Stimulated activated CD4-positive, alpha-beta T cell treated with anti-CD3 and anti-CD28 coated beads, Interleukin-4, amount 100 ng/mL, for 24 hours (primary cell): Measurements from ENCODE around the gene AQP11.
"Not testable (repeated sequence)": the region's sequence is repeated elsewhere in the genome, so short reads cannot be mapped to it uniquely, and the experiment has no call there.

Source experiments
- DNase-seq: peaks from one replicate; pipeline ENCODE4 v3.0.0-alpha.2; 2020

Gene AQP11, protein sequence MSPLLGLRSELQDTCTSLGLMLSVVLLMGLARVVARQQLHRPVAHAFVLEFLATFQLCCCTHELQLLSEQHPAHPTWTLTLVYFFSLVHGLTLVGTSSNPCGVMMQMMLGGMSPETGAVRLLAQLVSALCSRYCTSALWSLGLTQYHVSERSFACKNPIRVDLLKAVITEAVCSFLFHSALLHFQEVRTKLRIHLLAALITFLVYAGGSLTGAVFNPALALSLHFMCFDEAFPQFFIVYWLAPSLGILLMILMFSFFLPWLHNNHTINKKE

DNA sequence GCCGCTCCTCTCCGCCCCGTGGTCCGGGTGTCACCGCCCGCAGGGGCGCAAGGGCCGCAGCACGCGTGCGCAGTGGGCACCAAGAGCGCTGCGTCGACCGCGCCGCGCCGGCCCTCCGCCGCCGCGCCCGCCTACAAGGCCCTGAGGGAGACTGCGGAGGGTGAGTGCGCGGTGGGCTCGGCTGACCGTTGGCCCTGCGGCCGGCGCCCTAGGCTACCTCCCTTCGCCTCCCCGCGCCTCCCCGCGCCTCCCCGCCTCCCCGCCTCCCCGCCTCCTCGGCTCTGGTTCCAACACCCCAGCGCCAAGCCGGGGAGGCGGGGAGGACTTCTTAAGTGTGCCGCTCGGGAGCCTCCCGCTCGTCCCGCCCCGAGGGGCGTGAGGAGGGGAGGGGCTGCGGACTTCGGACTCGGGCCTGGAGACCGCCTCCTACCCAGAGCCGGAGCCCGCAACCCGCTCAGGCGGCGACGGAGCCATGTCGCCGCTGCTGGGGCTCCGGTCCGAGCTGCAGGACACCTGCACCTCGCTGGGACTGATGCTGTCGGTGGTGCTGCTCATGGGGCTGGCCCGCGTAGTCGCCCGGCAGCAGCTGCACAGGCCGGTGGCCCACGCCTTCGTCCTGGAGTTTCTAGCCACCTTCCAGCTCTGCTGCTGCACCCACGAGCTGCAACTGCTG, at the start of gene AQP11:
AQP11 (plus strand) TSS at position 433 of the 673 bp plus-strand sequence; CDS start at position 473, 40 bp downstream.
- peak; percentile 60 for DNase-seq

DNA sequence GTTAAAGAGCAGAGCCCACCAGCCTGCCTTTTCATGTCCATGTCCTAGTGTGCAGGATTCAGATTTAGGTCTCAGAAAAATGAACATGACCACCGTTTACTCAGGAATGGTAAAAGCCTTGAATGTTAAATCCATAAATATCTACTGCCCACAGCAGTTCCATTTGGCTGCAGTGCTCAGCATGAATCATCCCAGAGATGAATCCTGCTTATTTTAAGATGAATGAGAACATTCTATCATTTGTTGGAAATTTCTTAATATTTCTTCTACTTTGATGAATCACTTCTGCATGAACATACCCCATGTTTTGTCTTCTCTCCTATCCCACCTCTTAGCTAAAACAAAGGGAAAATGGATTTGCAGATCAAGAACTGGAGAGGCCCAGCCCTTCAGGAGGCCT, 47.5 kb upstream of the AQP11 start:
- DNase-seq, result no peak

DNA sequence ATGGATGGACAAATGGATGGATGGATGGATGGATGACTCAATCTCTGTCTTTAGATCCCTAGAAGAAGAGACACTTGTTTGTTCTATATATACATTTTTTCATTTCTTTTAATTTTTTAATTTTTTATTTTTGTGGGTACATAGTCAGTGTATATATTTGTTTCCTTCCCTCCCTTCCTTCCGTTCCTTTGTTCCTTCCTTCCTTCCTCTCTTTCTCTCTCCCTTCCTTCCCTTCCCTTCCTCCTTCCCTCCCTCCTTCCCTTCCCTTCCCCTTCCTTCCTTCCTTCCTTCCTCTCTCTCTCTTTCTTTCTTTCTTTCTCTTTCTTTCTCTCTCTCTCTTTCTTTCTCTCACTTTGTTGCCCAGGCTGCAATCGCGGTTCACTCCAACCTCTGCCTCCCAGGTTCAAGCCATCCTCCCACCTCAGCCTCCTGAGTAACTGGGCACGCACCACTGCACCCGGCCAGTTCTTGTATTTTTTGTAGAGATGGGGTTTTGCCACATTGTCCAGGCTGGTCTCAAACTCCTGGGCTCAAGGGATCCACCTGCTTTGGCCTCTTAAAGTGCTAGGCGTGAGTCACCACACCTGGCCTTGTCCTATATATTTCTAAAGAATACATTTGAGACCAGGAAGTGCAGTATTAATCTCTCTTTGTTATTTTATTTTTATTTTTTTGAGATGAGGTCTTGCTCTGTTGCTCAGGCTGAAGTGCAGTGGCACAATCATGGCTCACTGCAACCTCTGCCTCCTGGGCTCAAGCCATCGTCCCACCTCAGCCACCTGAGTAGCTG, 42.5 kb upstream of the AQP11 start:
- no peak for DNase-seq

DNA sequence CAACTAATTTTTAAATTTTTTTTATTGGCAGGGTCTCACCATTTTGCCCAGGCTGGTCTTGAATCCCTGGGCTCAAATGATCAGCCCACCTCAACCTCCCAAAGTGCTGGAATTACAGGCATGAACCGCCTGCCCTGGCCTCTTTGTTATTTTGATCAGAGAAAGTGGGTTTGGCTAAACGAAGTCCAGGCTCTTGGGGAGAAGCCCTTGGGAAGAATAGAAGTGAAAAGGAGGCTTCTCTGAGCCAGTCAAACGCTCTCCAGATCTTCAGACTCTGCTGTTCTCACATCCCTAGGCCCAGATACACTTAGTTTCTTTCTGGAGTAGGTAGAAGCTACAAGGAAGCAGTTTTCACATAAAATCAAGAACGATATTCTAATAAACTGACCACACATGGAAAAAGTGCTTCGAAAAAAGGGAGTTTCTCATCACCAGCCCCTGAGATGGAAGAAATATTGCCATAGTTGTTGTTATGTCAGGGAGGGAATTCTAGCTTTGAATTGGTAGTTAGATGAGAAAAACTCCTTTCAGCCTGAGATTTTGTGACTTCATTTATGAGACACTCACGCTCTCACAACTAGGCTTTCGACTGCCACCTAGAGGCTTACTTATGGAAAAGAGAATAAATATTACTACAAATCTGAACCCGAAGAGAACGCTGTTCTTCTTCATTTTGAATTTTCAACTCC, 41.7 kb upstream of the AQP11 start:
- DNase-seq, result peak; percentile 27

DNA sequence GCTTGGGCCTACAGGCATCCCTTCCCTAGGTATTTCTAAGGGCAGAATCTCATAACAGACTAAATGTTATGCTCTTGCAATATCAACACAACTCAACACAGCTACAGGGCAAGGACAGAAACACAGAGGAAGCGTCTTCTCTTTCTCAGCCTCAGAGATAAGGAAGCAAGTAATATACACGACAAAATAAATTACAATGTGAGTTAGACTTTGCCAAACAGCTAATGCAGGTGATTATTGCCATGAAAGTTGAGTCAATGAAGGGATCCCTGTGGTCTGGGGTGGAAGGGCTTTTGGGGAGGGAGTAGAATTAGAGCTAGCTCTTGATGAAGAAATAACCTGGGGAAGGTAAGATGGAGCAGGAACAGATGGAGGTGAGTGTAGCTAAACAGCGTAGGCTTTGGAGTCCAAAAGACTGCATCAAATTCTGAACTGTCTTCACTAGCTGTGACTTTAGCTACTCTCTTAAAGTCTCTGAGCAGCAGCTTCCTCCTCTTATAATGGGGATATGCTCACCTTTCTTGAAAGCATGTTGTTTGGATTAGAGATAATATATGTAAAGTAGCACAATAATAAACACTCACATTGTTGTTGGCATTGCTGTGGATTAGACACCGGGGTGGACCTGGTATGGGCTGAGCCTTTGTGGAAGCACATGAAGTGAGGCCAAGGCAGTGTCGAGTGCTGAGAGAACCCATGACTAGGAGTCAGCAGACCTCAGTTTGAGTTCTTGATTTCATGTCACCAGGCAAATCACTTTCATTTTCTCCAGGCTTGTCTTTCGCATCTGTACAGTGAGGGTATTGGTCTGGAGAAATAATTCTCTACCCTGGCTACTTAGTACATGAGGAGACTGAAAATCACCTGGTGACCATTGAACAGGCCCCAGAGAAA, 41.0 kb upstream of the AQP11 start:
- no peak for DNase-seq

DNA sequence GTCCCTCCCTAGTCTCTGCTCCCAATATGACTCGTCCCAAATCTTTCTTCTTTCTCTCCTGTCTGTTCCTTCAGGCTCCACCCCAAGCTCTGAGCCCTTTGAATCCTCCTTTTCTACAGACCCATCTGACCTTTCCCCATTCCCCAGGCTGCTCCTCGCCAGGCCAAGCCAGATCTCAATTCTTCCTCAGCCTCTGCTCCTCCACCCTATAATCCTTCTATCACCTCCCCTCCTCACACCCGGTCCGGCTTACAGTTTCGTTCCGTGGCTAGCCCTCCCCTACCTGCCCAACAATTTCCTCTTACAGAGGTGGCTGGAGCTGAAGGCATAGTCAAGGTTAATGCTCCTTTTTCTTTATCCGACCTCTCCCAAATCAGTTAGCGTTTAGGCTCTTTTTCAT, 38.3 kb upstream of the AQP11 start:
- not testable (repeated sequence) for DNase-seq

DNA sequence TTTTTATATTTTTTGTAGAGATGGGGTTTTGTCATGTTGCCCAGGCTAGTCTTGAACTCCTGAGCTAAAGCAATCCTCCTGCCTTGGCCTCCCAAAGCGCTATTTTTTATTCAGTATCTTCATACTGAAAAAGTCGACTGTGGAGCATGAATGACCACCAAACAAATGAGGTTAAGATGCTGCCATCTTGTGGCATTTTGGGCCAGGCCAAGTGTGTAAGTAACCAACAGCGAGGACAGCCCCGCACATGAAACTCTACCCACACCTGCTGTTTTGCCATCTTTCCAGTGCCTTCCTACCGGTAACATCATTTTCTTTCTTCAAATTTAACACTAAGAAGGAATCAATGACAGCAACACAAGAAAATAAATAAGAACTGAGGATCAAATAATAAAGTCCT, 32.2 kb upstream of the AQP11 start:
- DNase-seq, result no peak

DNA sequence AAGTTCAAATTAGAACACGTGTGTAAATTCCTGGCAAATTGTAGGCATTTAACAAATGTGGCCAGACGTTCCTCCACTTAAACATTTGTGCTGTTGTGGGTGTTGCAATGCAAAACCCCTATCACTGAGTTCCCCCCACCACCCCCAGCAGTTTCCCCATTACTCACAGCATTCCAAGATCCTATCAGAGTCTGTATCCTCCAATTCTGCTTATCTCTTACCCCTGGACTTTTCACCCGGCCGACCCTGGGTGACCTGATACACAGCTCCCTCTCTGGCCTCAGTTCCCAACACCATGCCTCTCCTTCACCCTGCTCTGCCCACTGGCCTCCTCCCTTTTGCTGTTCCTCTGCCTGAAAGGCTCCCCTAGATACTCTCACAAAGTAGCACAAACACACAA, 31.4 kb upstream of the AQP11 start:
- DNase-seq, result no peak

DNA sequence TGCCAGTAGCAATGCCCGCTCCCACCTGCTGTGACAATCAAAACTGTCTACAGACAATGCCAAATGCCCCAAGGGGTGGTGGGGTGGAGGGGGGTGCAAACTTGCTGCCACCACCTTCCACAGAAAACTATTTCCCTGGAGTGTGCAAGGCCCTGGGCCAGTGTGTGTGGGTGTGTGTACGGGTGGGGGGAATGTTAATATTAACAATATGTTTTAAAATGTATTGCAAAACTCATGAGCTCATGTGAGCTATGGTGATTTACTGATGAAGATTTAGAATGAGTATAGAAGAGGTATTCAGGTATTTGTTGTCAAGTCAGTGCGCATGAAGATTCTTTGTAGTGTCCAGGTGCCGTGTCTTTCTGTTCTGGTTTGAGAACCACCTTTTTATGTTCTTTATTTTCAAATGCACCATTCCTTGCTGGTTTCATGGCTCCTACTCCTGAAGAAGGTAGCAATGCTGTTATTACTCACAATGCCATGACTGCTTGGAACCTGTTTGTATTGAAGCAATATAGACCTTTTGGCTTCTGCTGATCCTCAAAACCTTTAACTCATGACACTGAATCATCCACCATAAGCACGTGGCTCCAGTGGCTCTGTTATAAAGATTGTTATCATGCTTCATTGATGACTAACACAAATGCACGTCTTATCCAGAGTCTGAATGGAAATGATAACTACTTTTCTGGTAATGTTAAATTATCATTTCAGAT, 29.9 kb upstream of the AQP11 start:
- no peak for DNase-seq

DNA sequence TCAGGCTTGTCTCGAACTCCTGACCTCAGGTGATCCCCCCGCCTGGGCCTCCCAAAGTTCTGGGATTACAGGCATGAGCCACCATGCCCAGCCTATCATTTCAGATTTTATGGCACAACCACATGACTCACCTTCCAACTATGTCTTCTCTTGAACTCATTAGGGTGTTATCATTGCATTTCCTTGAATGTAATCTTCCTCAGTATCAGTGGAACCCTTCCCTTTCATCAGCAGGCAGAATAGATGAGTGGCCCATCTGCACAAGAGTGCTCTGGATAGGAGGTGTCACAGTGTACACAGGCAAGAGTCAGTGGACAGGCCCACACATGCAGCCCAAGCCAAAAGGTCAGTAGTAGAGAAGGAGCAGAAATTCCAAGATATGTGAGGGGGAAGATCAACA, 29.1 kb upstream of the AQP11 start:
- no peak for DNase-seq

DNA sequence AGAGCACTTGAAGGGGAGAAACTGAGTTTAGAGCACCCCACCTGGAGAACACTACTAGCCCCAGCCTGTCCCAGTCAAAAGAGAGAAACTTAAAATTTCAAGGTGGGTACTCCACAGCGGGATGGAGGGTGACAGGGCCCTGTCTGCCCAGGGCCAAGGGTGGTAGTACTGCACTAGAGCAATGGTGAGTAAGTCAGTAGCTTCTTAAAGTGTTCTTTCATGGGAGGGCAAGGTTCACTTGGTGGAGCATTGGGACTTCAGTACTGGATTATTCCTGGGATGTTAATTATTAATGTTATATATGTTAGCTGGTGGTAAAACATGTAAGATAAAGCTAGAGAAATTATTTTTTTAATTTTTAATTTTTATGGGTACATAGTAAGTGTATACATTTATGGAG, 28.5 kb upstream of the AQP11 start:
- no peak for DNase-seq

DNA sequence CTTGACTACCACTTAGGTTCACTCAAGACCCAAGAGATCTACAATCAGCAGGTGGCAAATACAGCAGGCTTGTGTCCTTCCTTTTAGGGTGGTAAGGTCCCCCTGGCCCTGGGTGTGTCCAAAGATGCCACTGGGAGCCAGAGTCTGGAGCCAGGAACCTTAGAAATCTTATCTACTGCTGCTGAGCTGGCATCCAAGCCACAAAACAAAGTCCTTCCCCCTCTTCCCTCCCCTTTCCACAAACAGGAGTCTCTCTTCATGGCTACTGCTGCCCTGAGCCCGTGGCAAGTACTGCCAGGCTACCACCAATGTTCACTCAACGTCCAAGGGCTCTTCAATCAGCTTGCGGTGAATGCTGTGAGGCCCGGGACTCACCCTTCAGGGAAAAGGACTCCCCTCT, 21.4 kb upstream of the AQP11 start:
- no peak for DNase-seq

DNA sequence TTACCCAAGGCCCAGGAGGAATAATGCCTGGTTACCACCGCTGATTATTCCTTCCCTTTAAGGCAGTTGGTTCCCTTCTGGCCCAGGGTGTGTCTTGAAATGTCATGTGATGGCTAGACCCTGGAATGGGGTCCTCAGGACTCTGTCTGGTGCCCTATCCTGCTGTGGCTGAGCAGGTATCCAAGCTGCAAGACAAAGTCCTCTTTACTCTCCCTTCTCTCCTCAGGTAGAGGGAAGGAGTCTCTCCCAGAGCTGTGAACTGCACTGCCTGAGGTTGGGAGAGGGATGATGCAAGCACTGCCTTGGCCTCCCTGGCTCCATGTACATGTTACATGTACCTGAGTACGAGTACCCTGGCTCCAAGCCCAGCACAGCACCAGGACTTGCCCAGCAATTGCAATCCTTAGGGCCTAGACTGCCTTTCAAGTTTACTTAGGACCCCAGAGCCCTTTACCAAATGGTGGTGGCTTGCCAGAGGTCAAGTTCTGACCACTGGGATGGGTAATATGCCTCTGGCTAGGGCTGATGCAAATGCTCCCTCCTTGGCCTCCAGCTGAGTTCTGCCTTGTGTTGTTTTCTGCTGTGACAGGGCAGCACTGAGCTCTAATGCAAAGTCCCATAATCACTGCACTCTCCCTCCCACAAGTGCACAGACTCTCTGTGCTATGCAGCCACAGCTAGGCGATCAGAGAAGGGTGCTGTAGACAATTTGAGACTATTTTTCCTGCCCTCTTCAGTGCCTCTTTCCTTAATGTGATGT, 20.7 kb upstream of the AQP11 start:
- no peak for DNase-seq

DNA sequence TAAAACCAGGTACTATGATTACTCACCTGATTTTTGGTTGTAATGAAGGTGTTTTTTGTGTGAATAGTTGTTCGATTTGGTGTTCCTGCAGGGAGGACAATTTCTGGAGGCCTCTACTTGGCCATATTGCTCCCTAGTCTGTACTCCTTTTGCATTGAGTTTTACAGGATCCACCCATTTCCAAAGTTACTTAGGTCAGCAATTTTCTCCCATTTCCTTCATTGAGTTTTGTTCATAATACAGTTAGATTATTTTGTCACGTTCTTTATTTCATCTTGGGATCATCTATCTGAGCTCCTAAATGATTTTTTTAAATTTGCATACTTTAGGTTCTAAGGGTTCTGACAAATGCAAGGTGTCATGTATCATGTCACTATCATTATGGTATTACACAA, 20.1 kb upstream of the AQP11 start:
- no peak for DNase-seq

DNA sequence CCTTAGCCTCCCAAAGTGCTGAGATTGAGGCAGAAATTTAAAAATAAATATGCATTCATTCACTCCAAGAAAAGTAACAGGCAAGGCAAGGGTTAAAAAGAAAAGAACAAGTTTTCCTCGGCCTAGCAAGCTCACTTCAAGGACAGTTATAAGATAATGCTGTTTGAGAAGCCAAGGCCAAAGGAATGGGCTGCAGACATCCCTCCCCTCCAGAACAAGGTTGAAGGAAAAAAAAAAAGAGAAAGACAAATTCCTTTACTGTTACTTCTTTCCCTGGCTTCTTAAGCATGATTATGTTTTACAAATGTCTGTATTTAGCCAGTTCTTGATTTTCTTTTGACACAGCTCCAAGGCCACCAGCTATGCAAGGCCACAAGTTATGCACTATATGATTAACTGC, 18.9 kb upstream of the AQP11 start:
- not testable (repeated sequence) for DNase-seq

DNA sequence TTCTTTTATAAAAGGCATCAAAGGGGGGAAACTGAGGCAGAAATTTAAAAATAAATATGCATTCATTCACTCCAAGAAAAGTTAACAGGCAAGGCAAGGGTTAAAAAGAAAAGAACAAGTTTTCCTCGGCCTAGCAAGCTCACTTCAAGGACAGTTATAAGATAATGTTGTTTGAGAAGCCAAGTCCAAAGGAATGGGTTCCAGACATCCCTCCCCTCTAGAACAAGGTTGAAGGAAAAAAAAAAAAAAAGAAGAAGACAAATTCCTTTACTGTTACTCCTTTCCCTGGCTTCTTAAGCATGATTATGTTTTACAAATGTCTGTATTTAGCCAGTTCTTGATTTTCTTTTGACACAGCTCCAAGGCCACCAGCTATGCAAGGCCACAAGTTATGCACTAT, 14.3 kb upstream of the AQP11 start:
- not testable (repeated sequence) for DNase-seq

DNA sequence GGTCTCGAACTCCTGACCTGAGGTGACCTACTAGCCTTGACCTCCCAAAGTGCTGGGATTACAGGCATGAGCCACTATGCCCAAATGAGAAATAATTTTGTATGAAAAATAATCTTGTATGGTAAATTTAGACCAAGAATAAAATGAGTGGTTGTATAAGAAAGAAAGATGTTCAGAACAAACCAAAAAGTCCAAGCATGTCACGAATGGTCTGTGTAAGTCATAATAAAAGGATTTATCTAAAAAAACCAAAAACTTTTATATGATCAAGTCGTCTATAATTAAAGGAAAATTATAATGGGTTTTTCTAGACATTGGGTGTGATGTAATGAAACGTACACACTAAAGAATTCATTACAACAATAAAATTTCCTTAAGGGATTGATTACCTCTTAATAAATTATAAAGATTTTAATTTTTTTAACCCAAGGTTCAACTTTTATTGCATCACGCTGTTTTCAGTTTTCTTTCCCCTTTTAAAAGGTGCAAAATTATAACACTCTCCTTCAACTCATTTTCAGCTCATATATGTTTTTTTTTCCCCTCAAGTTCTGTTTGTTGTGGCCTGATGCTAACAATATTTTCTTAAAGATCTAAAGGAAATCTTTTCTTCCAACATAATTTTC, 8.9 kb upstream of the AQP11 start:
- DNase-seq, result no peak

DNA sequence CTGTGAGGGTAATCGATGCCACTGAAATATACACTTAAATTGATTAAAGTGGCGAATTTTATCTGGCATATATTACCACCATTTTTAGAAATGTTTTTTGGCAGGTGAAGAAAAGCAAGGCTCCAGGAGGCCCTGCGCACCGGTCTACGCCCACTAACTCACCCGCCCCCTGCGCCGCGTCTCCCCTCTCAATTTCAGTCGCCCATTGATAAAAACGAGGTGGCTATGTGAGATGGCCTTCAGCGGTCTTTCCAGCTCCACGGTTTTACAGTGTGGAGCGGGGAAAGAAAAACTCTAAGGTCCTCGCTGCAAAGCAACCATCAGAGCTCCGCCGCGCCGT, 602 bp upstream of the AQP11 start:
- no peak for DNase-seq

DNA sequence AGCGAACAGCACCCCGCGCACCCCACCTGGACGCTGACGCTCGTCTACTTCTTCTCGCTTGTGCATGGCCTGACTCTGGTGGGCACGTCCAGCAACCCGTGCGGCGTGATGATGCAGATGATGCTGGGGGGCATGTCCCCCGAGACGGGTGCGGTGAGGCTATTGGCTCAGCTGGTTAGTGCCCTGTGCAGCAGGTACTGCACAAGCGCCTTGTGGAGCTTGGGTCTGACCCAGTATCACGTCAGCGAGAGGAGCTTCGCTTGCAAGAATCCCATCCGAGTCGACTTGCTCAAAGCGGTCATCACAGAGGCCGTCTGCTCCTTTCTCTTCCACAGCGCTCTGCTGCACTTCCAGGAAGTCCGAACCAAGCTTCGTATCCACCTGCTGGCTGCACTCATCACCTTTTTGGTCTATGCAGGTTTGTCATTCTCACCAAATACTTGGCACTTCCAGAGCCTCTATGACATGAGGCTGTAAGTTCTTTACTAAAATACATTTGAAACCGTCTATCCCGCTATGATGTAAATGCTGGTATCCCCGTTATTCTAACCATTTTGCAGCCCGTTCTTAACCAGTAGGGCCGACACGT, 535 bp downstream of the AQP11 start:
- DNase-seq, result peak; percentile 7

DNA sequence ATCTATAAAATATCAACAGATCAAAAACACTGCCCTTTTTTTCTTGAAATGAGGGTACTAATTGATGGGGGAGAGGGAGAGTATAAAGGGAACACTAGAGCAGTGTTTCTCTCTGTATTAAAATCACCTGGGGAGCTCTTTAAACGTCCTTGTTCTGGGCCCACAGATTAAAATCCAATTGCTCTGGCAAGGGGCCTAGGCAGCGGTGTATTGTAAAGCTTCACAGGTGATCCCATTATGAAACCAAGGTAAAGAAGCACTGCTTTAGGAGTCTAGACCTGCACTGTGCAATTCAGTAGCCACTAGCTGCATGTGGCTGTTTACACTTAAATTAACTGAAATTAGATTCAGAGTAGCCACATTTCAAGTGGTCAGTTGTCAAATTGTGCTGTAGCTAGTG, 3.0 kb downstream of the AQP11 start:
- no peak for DNase-seq
